ENCODE measurements around the gene SCGN. TPM values are rescaled to one million over a fixed set of nuclear protein-coding genes. Genes with fewer than 3 reads are reported as not detected.
"Not testable (repeated sequence)": the region's sequence is repeated elsewhere in the genome, so short reads cannot be mapped to it uniquely, and the experiment has no call there.

Gene SCGN
- total RNA-seq, 1 donor from 2014 or later, result not detected

DNA sequence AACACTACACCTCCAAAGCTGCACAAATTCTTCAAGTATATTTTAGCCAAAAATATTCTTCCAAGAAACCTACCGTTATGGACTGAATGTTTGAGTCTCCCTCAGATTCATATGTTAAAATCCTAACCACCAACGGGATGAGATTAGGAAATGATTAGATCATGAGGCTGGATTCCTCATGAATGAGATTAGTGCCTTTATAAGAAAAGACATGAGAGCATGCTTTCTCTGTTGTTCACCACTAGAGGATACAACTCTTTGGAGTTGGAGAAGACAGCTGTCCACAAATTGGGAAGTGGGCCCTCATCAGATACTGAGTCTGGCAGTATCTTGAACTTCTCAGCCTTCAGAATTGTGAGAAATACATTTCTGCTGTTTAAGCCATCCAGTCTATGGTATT, 95.5 kb downstream of the SCGN start:
- TF ChIP-seq, protein P1, sequence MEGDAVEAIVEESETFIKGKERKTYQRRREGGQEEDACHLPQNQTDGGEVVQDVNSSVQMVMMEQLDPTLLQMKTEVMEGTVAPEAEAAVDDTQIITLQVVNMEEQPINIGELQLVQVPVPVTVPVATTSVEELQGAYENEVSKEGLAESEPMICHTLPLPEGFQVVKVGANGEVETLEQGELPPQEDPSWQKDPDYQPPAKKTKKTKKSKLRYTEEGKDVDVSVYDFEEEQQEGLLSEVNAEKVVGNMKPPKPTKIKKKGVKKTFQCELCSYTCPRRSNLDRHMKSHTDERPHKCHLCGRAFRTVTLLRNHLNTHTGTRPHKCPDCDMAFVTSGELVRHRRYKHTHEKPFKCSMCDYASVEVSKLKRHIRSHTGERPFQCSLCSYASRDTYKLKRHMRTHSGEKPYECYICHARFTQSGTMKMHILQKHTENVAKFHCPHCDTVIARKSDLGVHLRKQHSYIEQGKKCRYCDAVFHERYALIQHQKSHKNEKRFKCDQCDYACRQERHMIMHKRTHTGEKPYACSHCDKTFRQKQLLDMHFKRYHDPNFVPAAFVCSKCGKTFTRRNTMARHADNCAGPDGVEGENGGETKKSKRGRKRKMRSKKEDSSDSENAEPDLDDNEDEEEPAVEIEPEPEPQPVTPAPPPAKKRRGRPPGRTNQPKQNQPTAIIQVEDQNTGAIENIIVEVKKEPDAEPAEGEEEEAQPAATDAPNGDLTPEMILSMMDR (IDR thresholded peaks at IDR 0.05; ENCODE audit: insufficient read depth, low read length, poor library complexity, severe bottlenecking), result no peak
- no peak for DNase-seq (ENCODE audit: low read depth)
- no peak overlapping the region for H3K4me3 ChIP-seq (ENCODE audit: low read depth, low read length)
- no peaks in the 10 kb centered on the region for H3K36me3 ChIP-seq (ENCODE audit: control insufficient read depth, insufficient read depth, low read length)
- H3K27me3 ChIP-seq (ENCODE audit: control insufficient read depth, insufficient read depth, low read length), result no peaks in the 10 kb centered on the region

DNA sequence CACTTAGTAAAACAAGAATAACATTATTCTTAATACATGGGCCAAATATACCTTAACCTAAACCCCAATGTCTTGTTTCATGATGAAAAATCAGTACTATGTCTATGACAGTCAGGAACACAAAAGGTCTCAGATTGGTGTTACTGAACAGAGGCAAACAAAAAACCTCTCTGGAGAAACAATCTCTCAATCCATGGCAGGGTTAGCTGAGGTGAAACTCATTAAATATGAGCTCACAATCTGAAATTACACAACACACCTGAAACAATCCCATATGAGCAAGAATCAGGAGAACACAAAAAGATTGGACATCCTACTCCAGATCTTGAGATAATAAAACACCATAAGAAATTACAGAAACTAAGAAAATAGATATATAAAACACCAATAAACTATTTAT, 96.0 kb downstream of the SCGN start:
- H3K27me3 ChIP-seq (ENCODE audit: control insufficient read depth, insufficient read depth, low read length), result no peaks in the 10 kb centered on the region
- TF ChIP-seq, protein P1 (IDR thresholded peaks at IDR 0.05; ENCODE audit: insufficient read depth, low read length, poor library complexity, severe bottlenecking), result no peak
- no peak for DNase-seq (ENCODE audit: low read depth)
- H3K4me3 ChIP-seq (ENCODE audit: low read depth, low read length), result no peak overlapping the region
- H3K36me3 ChIP-seq (ENCODE audit: control insufficient read depth, insufficient read depth, low read length), result no peaks in the 10 kb centered on the region

DNA sequence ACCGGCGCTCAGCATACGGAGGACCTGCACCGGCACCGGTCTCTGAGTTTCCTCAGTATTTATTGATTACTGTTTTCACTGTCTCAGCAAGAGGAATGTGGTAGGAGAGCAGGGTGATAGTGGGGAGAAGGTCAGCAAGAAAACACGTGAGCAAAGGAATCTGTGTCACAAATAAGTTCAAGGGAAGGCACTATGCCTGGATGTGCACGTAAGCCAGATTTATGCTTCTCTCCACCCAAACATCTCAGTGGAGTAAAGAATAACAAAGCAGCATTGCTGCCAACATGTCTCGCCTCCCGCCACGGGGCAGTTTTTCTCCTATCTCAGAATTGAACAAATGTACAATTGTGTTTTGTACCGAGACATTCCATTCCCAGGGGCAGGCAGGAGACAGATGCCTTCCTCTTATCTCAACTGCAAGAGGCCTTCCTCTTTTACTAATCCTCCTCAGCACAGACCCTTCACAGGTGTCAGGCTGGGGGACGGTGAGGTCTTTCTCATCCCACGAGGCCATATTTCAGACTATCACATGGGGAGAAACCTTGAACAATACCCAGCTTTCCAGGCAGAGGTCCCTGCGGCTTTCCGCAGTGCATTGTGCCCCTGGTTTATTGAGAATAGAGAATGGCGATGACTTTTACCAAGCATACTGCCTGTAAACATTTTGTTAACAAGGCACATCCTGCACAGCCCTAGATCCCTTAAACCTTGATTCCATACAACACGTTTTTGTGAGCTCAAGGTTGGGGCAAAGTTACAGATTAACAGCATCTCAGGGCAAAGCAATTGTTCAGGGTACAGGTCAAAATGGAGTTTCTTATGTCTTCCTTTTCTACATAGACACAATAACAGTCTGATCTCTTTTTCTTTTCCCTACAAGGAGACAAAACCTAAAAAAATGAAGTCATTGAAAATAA, 96.8 kb downstream of the SCGN start:
- H3K36me3 ChIP-seq (ENCODE audit: control insufficient read depth, insufficient read depth, low read length); DNase-seq (ENCODE audit: low read depth); H3K4me3 ChIP-seq (ENCODE audit: low read depth, low read length); H3K27me3 ChIP-seq (ENCODE audit: control insufficient read depth, insufficient read depth, low read length): not testable (repeated sequence)

DNA sequence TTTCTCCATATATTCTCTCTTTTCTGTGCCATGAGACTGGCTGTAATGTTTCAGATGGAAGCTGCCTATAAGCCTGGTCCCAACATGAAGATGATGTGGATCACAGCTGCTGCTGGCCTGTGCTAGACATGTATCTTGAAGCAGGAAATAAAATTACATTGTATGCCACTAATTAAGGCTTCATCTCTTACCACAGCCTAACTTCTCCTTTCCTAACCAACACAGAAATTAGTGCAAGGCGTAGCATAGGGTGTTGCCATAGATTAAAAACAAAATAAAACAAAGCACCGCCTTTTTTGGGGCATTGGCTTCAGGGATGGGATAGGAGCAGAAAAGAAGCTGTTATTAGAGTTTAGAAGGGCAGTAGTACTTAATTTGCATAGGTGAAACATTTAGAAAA, 97.8 kb downstream of the SCGN start:
- Histone ChIP-seq H3K36me3 (ENCODE audit: control insufficient read depth, insufficient read depth, low read length) (no peaks in the 10 kb centered on the region), H3K4me3 (ENCODE audit: low read depth, low read length) (no peak overlapping the region), H3K27me3 (ENCODE audit: control insufficient read depth, insufficient read depth, low read length) (no peaks in the 10 kb centered on the region)
- TF ChIP-seq, protein P1 (IDR thresholded peaks at IDR 0.05; ENCODE audit: insufficient read depth, low read length, poor library complexity, severe bottlenecking), result no peak
- DNase-seq (ENCODE audit: low read depth), result no peak

DNA sequence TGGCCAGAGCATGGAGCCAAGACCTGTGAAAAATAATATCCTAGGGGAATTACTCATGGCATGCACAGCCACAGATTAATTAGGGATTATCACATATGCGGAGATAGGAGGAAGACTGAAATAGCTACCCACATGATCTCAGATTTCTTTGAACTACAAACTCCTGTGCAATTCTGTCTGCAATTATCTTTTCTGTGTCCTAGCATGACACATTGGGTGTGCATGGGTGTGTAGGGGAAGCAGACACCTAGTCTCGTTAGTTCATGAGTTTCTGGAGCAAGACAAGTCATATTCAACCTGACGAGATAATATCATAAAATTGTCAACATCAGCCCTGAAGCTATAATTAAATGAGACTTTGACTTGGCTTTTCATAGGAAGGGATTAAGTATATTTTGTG, 98.9 kb downstream of the SCGN start:
- TF ChIP-seq, protein P1 (IDR thresholded peaks at IDR 0.05; ENCODE audit: insufficient read depth, low read length, poor library complexity, severe bottlenecking), result no peak
- DNase-seq (ENCODE audit: low read depth), result no peak
- Histone ChIP-seq H3K36me3 (ENCODE audit: control insufficient read depth, insufficient read depth, low read length) (no peaks in the 10 kb centered on the region), H3K27me3 (ENCODE audit: control insufficient read depth, insufficient read depth, low read length) (no peaks in the 10 kb centered on the region), H3K4me3 (ENCODE audit: low read depth, low read length) (no peak overlapping the region)

Other genes starting within 250 kb of the SCGN start
- not detected in 2 replicates for gene SLC17A4, start 102.5 kb downstream of the SCGN start, total RNA-seq
- gene SLC17A1, start 179.8 kb downstream of the SCGN start, total RNA-seq, result not detected in 2 replicates
- not detected in 2 replicates for gene SLC17A3, start 222.0 kb downstream of the SCGN start, total RNA-seq

Data from kidney epithelial cell (primary cell).